RCC 7860 (cell line): ENCODE data around the gene LDLRAD1.
"Not testable (repeated sequence)": the region's sequence is repeated elsewhere in the genome, so short reads cannot be mapped to it uniquely, and the experiment has no call there.

ENCODE experiments used
- DNase-seq: peaks from one replicate; pipeline ENCODE4 v3.0.0-alpha.2; 2015; ENCODE audit warnings: low spot score
- FAIRE-seq: peaks from 2 replicates; lab custom pipeline; 2012; peaks lifted over from hg19 to GRCh38; lab: Jason Lieb, UNC

LDLRAD1 gene, protein sequence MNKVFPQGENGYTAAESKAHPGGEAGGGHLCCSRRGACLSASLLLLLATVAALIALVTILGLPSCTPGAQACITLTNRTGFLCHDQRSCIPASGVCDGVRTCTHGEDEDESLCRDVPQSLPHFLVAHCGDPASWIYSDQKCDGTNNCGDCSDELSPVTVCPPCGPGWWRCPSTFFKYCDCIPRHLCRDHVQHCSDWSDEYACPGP

DNA sequence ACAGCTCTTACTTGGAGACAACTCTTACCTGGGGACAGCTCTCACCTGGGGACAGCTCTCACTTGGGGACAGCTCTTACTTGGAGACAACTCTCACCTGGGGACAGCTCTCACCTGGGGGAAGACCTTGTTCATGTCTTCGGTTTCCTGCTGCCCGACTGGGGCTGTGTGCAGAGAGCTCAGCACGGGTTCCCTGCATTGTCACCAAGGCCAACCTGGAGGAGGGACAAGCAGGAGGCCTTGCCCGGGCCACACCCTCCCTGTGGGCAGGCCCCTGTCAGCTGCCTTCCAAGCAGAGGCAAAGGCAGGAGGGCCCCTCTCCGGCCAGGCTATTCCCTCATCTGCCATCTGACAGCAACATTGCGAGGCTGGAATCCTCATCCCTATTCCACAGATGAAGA lies at the start of gene LDLRAD1:
TSS of gene LDLRAD1 (minus strand) at position 208 of the 400 bp plus-strand sequence. CDS start at position 134, 74 bp downstream.
- DNase-seq (no peak), FAIRE-seq (no peak)

DNA sequence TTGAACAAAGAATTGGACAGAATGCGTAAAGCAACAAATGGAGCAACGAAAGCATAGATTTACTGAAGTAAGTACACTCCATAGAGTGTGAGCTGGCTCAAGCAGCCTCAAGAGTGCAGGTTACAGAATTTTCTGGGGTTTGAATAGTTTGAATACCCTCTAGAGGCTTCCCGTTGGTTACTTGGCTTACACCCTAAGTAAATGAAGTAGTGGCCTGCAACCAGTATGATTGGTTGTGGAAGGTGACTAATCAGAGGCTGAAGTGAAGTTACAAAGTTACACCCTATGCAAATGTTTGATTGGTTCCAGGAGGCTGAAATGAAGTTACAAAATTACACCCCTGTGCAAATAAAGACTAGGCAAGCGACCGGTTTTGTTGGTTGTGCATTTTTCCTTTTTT lies 46.3 kb upstream of the LDLRAD1 start:
- DNase-seq: no peak
- FAIRE-seq: no peak

DNA sequence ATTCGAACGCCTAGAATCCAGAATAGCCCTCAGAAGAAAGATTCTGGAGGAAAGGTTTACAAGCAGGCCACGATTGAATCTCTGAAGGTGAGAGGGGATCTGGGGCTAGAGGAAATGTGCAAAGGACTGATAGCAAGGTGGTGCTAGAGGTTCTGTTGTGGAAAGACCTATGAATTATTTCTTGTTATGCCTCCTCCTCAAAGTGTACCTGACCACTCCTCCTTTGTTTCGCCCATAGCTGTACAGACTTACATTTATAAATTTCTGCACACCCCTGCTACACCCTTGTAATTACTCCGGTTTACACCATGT lies 36.4 kb upstream of the LDLRAD1 start:
- FAIRE-seq (no peak), DNase-seq (no peak)

DNA sequence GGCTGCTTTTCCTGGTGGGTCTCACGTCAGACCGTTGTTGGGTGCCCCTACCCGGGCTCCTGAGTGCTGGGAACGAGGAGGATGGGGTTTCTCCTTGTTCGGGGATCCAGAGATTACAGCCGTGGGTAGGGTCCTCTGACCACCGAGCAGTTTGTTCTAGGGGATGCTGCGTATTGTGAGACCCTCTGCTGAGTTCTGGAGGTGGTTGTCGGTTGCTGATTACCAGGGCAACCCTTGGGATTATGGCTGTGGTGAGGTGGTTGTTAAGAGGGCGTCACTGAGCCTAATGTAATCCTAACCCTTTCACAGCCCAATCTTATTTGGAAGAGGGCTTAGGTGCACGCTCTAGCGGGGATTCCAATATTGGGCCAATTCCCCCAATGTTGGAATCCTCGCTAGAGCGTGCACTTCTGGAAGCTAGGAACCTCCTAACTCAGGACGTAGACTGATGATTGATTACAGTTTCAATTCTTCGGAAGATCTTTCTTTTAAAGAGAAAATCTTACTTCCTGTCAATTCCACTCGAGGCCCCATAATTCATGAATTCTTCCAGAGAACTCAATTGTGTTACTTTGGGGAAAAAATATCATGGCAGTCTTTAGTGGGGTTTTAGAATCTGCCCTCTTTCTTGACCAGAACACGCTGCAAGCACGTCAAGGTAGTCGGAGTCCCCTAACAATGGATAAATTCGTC lies 35.9 kb upstream of the LDLRAD1 start:
- FAIRE-seq (no peak), DNase-seq (no peak)

DNA sequence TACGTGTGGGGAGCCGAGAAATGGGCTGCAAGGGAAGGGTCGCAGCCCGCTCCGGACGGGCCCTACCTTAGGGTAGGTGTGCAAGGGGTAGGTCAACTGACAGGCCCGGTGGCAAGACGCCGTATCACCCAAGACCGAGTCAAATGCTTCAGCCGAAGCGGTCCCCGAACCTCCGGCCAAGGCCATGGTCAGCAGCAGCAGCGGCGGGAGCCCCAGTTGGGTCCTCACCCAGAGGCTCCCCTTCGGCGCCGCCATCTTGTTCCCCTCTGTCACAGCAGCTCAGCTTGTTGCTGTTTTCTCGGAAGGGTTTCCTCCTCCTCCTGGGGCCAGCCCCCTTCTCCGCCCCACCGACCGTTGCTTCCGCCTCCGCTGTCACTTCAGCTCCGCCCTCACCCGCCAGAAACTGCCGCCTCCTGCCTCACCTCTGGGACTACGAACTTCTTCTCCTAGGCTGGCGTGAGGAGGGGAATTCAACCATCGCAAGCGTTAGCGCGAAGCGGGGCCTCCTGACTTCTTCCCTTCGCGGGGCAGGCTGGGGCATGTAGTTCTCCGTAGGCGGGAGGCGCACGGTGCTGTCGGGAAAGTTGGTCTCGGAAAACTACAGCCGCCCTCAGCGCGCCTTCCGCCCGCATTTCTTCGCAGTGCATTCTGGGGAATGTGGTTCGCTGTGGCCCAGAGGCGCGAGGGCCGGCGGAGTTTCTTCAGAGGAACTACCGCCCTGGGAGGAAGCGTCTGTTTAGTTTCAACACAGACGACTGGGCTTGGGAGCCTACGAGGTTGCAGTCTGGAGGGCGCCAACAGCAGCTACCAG lies 35.2 kb upstream of the LDLRAD1 start, which contains the start of the genes TCEANC2 and TMEM59:
TSS of gene TCEANC2 (plus strand) at position 675 of the 811 bp plus-strand sequence. CDS start 815 bp downstream, outside the sequence.
TSS of gene TMEM59 (minus strand) at position 271 of the 811 bp plus-strand sequence. CDS start at position 255, 16 bp downstream.
- DNase-seq: peak; percentile 98
- FAIRE-seq: peak; percentile 92

DNA sequence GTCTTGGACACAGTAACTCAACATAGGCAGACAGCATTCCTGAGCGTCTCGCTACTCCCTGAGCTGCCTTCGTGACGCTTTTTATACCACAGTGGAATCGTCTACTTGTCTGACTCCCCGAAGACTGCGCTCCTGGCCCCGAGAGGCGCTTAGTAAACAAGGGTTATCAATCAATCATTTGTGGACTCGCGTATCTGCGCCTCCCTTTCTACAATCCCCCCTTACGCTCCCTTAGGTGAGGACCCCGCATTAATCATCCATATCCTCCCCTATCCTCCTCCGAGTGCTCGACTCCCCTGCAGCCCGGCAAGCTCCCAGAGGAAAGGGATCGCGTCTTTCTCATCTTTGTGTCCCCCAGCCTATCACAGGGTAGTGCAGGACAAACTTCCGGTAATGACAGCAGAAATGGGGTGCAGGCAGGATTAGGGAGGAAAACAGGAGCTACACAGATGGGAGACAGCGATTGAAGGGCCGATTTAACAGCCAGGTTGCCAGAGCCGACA lies 34.5 kb upstream of the LDLRAD1 start:
- no peak for FAIRE-seq
- peak; percentile 30 for DNase-seq

DNA sequence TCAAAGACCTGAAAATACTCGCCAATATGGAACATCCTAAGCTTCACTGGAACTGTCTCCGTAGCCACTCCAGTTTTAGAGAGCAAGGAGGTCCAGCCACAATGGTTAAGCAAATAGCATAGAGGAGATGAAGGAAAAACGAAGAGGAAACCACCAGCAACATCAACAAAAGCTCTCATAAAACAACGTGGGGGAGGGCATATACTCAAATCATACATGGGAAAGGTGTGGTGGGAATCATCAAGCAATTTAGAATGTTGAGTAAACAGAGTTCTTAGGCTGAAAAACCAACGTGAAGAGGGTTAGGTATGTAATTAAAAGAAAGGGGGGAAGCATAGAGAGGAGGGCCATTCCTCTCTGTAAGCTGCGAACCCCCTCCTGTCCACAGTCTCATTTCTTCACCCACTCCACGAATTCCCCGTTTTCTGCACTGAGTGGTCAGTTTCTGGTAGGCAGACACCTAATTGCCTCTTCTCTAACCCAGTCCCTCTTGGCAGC lies 34.0 kb upstream of the LDLRAD1 start:
- no peak for FAIRE-seq
- DNase-seq: no peak

DNA sequence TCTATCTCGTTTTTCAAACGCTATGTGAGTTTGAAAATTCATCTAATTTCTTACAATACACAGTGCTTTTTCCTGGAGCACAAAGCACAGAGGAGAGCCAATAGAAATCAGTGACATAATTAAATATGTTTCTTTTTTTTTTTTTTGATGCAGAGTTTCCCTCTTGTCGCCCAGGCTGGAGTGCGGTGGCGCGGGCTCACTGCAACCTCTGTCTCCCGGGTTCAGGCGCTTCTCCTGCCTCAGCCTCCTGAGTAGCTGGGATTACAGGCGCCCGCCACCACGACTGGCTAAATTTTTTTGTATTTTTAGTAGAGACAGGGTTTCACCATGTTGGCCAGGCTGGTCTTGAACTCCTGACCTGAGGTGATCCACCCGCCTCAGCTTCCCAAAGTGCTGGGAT lies 32.4 kb upstream of the LDLRAD1 start:
- FAIRE-seq, DNase-seq: not testable (repeated sequence)

DNA sequence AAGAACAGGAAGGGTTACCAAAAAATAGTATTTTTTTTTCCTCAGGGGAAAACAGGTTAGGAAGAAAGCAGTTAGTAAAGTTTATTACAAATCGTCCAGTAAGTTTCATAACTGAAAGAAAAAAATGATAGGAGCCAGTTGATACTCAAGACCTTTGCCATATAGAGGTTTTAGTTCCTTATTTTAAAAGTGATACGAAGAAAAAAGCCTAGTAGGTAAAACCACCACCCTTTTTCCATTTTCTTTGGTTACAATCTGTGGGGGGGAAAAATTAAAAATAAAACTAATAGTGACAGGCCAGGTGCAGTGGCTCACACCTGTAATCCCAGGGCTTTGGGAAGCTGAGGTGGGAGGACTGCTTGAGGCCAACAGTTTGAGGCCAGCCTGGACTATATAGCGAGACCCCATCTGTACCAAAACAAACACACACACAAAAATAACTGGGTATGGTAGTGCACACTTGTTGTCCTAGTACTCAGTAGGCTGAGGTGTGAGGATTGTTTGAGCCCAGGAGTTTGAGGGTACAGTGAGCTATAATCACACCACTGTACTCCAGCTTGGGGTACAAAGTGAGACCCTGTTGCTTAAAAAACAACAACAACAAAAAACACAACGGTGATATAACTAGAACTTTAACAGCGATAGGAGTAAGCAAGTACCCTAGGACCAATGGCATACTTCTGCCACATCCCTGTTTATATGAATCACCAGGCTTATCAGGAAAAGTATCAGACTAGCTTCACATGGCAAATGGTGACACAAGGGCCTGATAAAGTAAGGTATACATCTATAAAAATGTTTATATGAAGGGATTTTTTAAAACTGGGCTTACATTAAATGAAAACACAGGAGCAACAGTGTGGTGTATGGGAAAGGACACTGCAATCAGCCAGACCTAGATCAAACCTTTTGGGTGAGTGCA lies 29.7 kb upstream of the LDLRAD1 start:
- no peak for FAIRE-seq
- no peak for DNase-seq

DNA sequence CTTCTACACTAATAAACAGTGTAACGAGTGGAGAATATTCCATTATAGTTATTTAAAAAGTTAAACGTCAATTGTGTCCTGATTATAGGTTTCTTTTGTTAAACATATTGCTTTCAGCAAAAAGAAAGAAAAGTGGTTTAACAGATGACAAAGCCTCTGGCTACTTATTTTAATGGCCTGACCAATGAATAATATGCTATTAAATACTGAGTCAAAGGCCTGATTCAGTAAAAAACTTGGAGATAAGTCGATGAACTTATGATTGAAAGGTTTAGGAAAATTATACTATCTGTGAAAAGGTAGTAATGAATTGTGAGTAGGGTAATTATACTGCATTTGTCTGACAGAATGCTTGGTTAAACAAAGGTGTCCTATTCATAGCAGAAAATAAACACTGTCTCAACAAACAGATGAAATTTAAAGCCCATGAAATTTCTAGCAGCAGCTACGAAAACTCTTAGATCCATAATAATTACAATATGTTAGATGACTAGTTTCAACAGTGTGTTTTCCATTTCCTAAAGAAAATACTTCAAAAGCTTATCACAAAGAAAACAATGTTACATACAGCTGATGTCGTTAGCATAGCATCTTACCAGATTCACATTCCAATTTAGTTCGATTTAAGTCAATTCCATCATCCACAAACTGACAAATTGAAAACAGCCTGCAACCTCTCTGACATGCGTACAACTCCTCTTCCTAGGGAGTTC lies 28.8 kb upstream of the LDLRAD1 start:
- no peak for FAIRE-seq
- DNase-seq: no peak

DNA sequence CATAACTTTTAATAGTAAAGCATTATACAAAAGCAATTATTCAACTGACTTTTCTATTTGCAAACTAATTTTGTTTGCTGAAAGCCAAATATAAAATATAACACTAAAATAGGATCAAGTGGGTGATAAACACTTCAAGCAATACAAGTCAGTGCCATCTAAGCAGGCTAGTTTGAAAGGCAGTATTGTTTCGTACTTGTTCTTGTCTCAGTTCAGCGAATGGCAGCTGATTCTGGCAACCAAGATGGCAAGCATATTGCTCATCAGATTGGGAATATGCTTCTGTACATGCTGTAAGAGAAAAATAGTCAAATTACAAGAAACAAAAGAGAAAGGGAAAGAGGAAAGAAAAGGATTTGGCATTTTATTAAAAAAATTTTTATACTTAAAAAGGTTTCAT lies 27.5 kb upstream of the LDLRAD1 start:
- DNase-seq (no peak), FAIRE-seq (no peak)

DNA sequence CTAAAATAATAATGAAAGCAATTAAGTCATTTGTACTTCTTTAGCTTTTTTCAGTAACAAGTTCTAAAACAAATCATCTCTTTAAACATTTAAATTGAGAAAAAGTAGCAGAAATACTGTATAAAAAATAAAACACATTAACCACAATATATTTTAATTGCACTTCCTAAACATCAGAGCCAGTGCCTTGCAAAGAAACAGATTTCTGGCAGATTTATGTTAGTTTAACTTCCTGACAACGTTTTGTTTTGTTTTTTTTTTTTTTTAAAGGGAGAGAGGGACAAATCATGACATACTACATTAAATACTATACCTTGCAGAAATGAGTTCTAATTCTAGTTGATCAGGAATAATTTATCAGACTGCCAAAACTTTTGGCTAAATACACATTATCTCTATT lies 23.8 kb upstream of the LDLRAD1 start:
- no peak for DNase-seq
- FAIRE-seq: no peak

DNA sequence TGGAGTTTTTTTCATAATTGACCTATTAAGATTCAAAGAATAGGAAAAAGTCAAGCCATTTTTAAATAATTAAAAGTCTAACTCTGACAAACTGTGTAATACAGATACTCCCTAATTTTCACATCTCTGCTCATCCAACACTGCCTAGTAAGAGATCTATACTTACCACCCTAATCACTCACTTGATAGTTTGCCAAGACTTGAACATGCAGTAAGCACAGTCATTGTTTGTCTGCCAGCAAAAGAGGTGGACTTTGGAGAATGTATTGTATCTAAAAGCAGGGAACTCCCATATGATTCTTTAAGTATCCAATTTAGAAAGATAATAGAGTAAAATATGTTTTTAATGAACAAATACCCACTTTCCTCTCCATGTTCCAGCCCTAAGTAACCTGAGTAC lies 19.5 kb upstream of the LDLRAD1 start:
- no peak for FAIRE-seq
- no peak for DNase-seq

DNA sequence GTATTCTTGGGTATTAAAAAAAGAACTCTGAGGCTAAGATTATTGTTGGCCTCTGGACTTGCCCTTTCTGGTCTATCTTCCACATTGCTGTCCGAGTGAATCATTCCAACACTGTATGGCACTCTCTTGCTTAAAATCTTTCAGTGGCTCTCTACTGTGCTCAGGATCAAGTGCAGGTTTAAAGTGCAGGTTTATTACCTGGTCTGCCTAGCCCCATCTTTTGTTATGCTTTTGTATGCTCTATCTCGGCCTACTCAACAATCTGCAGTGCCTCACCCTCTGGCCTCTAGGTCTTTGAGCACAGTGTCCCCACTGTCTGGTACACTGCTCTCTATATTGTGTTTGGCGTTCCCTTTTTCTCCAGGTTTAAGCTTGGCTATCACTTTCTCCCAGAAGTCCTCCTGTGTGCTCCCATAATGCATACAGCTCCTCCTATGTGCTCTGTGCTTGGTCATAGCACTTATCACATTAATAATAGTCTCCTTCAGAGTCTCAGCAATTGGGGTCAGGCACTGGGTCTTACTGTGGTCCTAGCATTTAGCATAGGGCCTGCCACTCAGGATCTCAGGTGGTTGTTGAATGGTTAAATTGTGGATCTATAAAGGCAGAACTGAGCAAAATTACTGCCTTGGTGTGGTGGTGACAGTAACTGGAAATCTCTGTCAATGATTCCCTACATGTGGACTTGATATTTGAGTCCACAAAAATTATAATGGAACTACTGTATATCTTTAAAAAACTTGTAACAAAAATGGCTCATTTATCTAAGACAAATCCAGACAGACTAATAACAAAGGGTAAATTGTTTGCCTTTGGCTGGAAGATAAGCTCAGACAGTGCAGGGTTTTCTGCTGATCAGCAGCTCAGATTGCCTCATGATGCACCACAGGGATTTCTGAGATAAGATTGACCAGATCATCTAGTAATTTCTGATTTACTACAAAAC lies 10.6 kb upstream of the LDLRAD1 start:
- no peak for FAIRE-seq
- DNase-seq: no peak

DNA sequence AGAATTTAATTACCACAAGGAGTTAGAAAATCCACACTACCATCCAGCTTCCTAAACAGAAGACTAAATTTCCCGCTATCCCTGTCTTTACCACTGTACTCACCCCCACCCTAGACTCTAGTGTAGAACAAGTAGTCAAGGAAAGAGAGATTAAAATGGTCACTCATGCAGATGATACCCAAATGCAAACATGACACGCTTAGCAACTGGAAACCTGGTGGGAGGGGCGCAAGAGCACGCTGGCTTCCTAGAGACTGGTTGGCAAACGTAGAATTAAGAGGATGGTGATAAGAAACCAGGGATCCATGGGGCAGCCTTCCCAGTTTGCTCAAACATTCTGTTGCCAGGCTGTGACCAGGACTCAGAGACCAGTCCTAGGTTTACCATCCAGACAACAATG lies 9.9 kb upstream of the LDLRAD1 start:
- DNase-seq: no peak
- FAIRE-seq: no peak

DNA sequence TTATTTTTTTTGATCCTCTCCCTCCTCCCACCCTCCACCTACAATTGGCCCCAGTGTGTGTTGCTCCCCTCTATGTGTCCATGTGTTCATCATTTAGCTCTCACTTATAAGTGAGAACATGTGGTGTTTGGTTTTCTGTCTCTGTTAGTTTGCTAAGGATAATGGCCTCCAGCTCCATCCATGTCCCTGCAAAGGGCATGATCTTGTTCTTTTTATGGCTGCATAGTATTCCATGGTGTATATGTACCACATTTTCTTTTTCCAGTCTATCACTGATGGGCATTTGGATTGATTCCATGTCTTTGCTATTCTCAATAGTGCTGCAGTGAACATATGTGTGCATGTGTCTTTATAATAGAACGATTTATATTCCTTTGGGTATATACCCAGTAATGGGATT lies 6.8 kb upstream of the LDLRAD1 start:
- FAIRE-seq, DNase-seq: not testable (repeated sequence)

DNA sequence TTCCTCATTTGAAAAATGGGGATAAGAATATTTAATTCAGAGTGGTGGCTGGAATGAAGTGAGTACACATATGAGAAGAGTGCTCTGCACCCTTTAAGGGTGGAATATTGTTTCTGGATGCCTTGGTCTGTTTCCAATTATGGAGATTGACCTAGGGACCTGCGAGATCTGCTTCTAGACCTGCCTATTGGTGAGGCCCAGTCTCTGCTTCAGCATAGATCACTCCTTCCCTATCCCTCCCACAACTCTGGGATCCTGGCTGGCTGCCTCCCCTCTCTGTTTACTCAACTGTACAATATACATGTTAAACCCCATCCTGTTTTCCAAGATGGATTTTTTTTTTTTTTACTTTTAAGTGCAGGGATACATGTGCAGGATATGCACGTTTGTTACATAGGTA lies 6.4 kb upstream of the LDLRAD1 start:
- FAIRE-seq (no peak), DNase-seq (no peak)

DNA sequence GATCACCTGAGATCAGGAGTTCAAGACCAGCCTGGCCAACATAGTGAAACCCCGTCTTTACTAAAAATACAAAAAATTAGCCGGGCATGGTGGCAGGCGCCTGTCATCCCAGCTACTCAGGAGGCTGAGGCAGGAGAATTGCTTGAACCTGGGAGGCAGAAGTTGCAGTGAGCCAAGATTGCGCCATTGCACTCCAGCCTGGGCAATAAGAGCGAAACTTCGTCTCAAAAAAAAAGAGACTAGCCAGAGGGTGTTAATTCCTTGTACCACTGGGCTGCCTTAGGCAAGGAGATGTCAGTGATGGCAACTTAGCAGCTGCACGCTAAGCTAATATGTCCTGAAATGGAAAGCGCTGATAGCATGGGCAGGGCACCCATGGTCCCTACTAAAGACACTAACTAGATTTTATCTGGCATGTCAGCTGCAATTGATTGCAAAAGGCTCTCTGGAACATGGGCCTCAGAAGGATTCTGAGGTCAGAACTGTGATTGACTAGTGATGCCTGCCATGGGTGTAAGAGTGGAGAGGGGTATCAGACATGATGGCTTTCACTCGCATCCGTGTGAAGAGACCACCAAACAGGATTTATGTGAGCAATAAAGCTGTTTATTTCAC lies 1.7 kb upstream of the LDLRAD1 start:
- not testable (repeated sequence) for FAIRE-seq, DNase-seq
